Fibroblast of upper back skin (primary cell): ENCODE results near the gene CREB3L1.

Experiments
- DNase-seq: peaks from one replicate; pipeline ENCODE4 v3.0.0-alpha.2; 2013

CREB3L1 gene

DNA sequence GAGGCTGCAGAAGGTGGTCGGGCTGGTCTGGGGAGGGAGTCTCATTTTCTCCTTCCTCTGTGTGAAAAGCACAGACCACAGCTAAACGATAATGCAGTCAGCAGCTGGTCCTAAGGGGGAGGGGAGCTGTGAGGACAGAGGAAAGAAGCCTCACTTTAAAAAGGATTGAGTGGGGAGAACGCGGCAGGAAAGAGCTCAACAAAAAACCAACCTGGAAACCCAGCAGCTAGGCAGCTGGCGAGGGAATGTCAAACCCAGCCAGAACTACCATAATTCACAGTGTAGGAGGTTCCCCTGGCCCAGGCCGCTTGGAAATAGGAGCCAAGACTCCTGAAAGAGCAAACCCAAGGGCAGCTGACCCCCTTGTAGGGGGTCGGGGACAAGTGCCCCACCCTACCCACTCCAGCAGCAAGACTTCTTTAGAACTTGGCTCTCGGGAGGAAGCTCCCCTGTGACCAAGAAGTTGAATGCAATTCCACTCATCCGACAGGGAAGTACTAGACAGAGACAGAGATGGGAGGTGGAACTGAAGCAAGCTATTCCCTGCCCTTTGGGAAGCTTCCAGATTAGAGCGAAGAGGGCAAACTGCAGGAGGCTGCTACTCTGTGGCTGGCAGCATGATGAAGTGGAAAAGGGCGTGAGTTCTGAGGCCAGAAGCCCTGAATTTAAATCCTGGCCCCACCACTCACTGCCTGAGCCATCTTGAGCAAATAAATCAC lies 53.3 kb downstream of the CREB3L1 start:
- no peak for DNase-seq

DNA sequence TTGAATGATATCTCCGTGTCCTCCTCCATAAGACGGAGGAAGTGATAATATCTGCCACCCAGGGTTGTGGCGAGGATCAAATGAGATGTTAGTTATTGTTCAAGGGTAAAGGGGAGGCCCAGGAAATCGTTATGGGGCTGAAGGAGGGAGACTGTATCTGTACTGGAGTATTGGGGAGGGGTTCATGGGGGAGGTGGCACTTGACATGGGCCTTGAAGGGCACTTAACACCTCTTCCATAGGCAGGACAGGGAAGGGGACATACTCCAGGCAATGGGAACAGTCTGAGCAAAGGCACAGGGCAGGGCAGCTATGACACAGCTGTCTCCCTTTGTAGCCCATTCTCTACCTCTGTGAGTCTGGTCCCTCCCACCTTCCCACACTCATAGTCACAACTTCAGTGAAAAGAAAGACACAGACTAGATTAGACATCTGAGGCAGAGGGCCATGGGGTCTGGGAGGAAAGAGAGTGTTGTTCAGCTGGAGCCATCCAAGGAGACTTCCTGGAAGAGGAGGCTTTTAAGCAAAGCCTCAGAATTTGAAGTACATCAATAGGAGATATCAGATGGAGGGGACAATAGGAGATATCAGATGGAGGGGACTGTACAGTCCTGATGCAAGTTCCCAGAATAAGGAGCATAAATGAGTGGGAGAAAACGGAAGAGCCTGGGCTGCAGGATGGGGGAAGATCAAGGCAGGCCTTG lies 54.0 kb downstream of the CREB3L1 start:
- DNase-seq: no peak

DNA sequence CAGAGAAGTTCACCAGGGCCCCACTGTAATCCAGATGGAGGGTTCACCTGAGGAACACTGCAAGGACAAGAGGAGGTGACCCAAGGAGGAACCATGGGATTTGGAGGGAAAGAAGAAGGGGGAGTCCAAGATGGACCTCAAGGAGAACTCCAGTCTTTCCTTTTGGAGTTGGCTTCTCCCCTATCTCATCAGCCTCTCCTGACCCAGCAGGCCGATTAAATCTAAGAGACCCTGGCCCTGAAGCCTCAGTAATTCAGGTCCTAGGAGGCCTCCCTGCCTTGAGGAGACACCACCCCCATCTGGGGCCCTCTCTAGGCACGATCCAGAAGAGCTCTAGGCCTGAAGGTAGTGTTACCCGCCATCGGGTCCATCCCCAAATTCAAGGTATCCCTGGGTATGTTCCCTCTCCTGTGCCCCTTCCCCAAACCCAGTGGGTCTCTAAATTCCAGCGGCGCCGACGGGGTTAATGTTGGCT lies 54.7 kb downstream of the CREB3L1 start:
- no peak for DNase-seq

DNA sequence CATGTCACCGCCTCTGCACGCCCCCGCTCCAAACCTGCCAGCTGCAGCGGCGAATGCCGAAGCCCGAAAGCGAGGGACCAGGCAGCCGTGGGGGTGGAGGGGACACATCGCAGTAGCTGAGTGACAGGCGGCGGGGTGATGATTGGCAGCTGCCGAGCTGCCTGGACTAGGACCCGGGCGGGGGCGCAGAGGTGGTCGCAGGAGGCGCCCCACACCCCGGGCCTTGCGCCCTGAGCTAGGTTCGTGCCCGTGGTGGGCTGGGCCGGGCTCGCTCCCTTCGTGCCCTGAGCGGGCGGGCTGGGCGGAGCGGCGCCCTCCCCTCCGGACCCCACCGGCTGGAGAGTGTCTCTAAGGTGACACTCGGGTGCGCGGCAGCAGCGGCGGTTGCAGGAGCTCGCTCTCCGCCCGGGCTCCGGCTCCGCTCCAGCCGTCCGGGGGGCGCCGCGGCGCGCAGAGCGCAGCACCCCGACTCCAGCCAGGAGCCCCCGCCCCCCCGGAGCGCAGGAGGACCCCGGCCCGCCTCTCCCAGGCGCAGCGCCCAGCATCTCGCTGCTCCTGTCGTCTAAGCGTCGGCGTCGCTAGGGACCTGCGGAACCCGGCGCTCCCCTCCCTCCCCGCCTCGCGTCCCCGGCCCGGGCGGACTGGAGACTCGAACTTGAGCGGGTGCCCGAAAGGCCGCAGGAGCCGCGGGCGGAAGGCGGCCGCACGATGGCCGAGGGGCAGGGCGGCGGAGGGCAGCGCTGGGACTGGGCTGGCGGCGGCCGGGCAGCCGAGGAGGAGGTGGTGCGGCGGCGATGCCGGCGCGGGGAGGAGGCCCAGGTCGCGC lies 55.3 kb downstream of the CREB3L1 start:
- no peak for DNase-seq

DNA sequence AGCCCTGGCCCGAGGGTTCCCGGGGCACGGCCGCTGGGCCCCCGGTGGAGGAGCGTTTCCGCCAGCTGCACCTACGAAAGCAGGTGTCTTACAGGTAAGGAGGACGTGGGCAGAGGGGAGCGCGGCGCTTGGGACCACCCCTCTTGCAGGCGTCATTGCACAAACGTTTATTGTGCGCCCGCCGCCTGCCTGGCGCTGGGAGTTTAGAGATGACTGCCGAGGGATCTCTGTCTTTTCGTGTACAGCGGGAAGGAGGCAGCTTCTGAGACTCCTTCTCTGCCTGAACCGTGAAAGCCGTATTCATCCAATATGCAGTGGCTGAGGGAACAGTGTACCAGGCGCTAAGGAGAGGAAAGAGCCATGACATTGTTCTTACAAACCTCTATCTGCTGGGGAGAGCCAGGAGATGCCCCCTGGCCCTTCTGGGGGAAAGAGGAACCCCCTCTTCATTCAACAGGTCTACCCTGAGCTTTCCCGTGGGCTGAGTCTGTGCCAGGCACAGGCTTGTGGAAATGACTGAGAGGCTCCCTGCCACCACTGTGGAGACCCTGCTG lies 56.0 kb downstream of the CREB3L1 start:
- no peak for DNase-seq

DNA sequence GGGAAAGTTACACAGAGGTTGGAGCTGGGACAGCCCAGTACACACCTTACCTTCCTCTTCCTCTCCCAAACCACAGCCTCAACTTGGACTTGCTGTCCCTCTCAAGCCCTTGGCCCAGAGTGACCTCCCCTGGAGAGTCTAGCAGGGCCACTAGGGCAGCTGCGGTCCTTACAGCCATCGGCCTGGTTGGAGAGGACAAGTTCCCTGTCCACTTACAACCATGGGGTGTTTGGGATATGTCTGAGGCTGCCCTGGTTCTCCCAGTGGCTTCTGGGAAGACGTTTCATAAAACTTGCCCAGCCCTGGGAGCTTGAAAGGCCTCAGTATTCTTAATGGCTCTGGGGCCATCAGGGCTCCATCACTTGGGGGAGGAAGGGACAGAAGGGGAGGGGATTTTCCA lies 56.7 kb downstream of the CREB3L1 start:
- DNase-seq: no peak

DNA sequence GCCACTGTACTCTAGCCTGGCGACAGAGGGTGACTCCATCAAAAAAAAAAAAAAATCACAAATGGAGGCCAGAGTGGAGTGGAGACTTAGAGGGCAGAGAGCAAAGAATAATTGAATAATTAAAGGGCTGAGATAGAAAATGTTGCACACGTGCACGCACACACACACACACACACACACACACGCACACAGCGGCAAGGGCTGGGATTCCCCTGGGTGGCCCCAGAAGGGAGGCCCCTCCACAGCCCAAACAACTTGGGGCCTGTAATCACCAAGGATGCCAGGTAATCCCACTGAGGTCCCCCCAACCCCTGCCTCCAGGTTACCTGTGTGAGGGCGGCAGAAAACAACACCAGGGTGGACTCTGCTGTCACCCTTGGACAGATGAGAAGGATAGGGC lies 57.8 kb downstream of the CREB3L1 start:
- DNase-seq: no peak

DNA sequence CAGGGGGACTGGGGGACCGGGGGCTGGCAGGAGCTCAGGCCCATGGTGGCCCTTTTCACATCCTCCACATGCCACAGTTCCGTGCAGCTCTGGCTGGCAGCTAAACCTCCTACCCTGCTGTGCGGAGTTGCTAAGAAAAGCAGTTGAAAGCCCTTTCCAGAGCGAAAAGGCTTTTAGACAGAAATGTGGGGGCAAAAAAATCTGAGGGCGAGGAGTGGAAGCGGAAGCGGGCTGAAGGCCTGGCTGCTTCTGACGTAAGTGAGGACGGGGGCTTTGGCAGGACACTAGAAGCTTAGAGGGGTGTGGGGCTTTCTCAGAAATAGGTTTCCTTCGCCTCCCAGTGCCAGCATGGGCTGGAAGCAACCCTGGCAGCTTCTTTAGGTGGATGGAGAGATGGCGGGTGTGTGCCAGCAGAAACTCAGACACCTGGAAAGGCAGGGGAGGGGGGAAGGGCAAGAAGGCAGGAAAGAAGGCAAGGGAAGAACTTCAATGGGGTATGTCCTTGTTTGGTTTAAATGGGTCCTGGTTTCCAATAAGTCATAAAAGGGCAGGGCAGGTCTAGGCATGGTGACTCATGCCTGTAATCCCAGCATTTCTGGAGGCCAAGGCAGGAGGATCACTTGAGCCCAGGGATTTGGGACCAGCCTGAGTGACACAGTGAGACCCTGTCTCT lies 58.6 kb downstream of the CREB3L1 start:
- no peak for DNase-seq

DNA sequence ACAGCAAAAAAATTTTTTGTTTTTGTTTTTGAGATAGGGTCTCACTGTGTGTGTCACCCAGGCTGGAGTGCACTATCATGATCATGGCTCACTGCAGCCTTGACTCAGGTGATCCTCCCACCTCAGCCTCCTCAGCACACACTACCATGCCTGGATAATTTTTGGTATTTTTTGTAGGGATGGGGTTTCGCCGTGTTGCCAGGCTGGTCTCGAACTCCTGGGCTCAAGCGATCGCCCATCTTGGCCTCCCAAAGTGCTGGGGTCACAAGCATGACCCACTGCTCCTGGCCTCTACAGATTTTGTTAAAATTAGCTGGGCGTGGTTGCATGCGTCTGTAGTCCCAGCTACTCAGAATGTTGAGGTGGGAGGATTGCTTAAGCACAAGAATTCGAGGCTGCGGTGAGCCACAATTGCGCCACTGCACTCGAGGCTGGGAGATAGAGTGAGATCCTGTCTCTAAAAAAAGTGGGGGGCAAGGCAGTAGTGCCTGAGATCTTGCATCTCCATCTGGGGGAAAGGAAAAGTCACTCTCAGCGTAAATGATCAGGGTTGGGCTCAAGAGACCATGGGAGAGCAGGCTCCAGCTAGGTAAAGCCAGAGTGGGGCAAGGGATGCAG lies 59.2 kb downstream of the CREB3L1 start:
- DNase-seq: no peak

DNA sequence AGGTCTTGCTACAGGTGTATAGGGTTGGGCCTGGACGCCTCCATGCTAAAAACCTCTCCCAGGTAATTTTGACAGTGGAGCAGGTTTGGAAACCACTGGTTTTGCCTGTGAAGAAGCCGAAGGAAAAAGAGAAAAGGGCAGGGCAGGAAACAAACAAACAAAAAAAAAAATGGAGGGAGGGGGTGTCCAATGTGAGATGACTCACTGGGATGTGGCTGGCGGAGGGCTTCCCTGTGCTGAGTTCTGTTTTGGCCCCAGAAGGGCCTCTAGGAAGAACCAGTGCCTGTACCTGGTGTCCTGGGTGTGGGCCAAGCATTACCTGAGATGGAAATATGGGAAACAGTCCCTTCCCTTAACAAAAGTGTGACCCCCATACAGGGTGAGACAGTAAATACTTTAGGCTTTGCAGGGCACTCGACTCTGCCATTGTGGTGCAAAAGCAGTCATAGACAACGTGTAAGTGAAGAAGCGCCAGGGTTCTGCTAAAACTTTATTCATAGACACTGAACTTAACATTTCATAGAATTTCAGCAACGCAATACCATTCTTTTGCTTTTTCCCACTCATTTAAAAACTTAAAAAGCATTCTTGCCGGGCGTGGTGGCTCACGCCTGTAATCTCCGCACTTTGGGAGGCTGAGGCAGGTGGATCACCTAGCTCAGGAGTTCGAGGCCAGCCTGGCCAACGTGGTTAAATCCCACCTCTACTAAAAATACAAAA lies 60.3 kb downstream of the CREB3L1 start:
- DNase-seq: no peak

DNA sequence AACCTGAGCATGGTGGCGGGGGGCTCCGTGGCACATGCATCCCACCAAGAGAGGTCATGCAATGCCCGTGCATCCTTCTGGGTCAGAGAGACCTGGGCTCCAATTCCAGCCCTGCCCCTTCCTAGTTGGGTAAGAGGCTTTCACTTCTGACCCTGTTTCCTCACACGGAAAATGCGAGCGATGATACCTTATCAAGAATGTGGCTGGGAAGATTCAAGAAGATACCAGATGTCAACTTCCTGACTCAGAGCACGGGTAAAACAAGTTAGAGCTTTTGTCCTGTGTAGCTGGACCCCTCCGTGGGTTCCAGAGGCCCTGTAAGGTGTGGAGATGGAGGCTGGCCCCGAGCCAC lies 61.1 kb downstream of the CREB3L1 start:
- no peak for DNase-seq

DNA sequence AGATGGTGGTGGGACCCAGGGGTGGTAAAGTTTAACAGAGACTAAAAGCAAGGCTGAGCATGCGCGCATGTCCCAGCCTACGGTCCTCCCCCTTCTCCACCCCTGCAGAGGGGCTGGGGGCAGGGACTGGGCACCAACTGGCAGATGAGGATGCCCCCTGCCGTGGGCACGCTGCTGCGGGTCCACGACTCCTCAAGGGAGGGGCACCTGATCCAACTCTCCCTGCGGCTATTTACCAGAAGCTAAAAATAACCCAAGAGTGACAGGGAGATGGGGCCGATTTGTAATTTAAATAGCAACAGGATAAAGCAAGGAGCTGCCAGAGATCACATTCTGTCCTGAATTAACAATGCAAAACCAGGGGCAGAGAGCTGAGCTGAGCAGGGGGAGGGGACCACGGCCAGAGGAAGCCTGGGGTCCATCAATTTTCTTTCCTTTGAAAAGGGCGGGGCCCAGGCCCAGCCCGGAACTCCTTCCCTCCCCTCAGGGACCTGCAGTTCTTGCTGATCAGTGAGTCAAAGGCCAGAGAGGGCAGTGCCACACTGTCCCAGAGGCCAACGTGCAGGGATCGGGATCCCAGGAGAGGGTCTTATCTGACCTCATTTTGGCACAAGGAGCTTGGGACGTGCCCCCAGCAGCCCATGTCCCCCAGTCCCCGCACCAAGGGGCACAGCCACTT lies 61.7 kb downstream of the CREB3L1 start:
- DNase-seq: no peak

DNA sequence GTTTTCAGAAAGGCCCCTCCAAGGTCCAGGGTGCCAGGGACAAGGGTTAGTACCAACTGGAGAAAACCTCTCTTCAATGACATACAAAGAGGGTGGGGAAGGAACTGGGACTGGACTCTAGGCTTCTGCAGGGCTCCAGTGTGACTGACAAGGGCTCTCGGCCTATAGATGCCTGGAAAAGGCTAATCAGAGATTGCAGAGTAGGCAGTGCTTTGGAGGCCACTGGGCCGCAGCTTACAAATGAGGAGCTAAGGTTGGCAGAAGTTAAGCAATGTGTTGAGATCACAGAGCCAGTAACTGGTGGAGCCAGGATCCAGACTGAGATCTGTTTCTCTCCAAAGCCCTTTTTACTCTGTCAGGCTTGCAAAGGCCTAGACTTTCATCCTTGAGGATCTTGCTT lies 62.4 kb downstream of the CREB3L1 start:
- DNase-seq: no peak

DNA sequence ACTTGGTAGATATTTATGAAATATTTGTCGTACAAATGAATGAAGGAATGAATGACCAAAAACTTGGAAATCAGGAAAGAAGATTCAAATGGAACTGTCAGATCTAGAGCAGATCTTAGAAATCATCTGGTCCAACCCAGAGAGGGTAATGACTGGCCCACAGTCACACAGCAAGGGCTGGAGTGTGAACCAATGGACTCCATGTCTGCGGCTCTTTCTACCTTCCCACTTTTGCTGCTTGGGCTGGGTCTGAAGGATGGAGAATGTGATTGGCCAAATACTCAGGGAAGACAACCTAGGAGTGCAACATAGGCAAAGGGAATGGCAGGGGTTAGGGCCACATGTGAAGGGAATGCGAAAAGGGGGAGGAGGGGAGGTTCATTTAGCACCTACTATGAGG lies 64.0 kb downstream of the CREB3L1 start:
- no peak for DNase-seq

DNA sequence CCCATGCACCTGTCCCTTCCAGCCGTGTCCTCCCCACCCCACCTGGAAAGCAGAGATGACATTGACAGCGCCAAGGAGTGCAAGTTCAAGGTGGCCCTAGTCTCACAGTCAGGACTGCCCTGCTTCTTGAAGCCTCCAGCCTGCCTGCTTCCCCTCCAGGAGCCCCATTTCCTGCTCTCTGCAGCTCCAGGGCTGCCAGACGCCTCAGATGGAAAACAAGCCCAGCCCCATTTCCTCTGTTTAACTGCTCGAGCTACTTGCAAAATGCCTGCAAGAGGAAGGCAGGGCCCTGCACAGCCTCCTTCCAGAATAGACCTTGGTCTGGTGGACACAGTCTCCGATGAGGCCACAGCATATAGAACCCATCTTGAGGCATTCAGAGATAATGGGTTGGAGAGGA lies 64.8 kb downstream of the CREB3L1 start:
- DNase-seq: no peak

DNA sequence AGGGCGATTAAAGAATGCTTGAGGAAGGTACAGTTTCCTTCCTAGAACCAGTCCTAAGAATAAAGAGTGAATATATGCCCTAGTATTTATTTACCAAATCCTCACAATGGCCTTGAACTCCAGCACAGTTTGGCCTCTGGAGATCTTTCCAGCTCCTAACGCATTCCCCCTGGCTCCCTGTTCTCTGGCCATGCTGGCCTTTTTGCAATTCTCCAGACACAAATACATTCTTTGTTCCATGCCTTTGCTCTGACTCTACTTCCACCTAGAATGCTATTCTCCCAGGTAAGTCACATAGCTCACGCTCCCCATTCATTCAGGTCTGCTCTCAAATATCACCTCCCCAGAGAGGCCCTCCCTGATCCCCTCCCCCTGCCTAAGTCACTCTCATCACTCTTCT lies 66.1 kb downstream of the CREB3L1 start:
- no peak for DNase-seq

DNA sequence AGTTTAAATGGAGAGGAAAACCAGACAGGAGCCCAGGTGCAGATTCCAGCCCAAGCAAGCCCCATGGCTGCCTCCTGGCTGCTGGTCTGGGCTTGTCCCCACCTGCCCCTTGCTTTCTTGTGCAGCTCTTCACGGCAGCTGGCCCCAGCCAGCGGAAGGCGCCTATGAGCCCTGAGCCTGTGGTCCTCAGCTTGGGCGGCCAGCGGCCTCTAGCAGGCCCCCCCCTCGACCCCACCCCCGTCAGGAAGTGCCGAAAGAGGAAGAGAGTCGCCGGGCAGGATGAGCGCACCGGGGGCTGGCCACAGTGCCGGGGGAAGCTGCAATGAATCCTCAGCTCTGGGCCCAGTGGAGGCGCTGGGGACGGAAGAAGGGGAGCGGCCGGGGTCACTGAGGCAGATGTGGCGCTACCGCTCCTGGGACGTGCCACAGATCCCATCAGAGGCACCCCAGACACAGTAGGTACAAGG lies 67.7 kb downstream of the CREB3L1 start:
- DNase-seq: no peak

DNA sequence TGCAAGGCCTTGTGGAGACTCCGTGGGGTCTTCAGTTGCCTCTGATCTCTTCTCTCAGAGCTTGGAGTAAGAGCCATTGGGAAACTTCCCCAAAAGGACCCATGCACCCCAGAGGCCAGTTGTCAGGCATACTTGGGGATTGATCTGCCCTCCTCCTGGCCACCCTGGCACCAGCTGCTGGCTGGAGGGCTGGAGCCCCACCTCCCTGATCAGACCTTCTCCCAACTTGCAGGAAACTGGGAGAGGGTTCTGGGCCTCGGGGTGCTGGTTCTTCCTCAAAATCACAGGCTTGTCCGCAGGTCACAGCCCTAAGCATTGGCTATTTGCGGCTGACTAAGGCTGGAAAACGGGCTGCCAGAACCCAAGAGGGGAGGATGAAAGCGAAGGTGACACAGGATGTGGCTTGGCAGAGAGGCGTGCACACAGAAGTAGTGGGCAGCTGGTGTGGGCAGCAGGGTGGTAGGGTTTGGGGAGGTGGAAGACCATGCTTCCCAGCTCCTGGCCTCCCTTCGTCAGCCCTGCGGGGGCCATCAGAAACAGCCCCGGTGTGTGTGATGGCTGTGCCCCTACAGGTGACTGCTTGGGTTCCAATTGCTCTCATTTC lies 68.5 kb downstream of the CREB3L1 start:
- DNase-seq: no peak

DNA sequence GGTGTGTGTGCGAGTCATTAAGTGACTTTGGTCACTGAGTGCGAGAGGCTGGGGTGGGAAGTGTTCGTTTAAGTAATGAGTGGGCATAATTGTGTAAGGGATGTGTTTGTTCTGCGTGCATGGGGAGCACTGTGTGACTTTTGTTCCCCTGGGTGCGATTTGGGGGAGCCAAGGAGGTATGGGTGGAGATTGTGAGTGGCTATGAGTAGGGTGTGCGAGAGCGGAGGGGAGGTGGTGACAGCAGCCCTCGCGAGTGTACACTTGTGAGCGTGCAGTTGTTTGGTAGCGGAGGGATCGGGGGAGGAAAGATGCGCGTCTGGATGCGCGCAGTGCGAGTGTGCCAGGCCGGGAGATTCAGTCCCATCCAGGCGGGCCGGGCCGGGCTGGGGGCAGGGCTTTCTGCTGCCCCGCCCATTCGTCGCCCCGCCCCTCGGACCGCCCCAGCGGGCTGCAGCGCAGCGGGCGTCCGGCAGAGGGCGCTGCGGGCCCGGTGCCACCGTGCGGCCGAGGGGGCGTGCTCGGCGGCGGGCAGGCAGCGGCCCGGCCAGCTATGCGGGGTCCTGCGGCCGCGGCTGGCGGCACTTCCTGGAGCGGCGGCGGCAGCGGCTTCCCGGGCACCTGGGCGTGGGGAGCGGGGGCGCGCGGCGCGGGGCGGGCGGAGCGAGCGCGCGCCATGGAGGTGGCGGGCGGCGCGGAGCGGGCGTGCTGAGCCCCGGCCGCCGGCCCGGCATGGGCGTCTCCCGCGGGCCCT lies 69.6 kb downstream of the CREB3L1 start, which contains the start of gene DGKZ:
Gene DGKZ (plus strand): TSS at position 578 of the 751 bp plus-strand sequence. CDS start 197 bp downstream, outside the sequence.
- DNase-seq: peak; percentile 77
